Keratinocyte (primary cell): ENCODE measurements around the gene DLX1. TPM values are rescaled to one million over a fixed set of nuclear protein-coding genes. Genes with fewer than 3 reads are reported as not detected.

Experiments
- DNase-seq: peaks from one replicate; pipeline ENCODE4 v3.0.0-alpha.2; 2011; ENCODE audit warnings: low read depth, missing footprints, low spot score
- FAIRE-seq: peaks from 2 replicates; lab custom pipeline; 2011; peaks lifted over from hg19 to GRCh38; lab: Jason Lieb, UNC
- H2AFZ ChIP-seq: 2 replicates; pipeline ENCODE4 v1.6.0; 2012; ENCODE audit warnings: low read length, control low read depth, inconsistent platforms; ENCODE audit not compliant: control insufficient read depth
- H3K27ac ChIP-seq: 2 replicates; pipeline ENCODE4 v1.5.1; 2011; ENCODE audit warnings: low read length; ENCODE audit not compliant: control insufficient read depth, insufficient read depth
- H3K27me3 ChIP-seq: 3 replicates; pipeline ENCODE4 v1.6.0; 2011; ENCODE audit warnings: low read length; ENCODE audit not compliant: control insufficient read depth, insufficient read depth; ENCODE audit errors: extremely low read depth
- H3K36me3 ChIP-seq, 2 experiments: 2 replicates in 1 of 2; 3 replicates in 1 of 2; pipeline ENCODE4 v1.5.1; 2011; ENCODE audit warnings: low read length in 2 of 2, mild to moderate bottlenecking in 1 of 2; ENCODE audit not compliant: control insufficient read depth in 2 of 2, insufficient read depth in 2 of 2; ENCODE audit errors: extremely low read depth in 1 of 2
- H3K4me1 ChIP-seq: 3 replicates; pipeline ENCODE4 v1.5.1; 2011; ENCODE audit warnings: low read length; ENCODE audit not compliant: control insufficient read depth, insufficient read depth; ENCODE audit errors: extremely low read depth
- H3K4me2 ChIP-seq: 3 replicates; pipeline ENCODE4 v1.6.0; 2011; ENCODE audit warnings: low read depth, low read length; ENCODE audit not compliant: control insufficient read depth, insufficient read depth; ENCODE audit errors: extremely low read depth
- H3K4me3 ChIP-seq, 3 experiments: fragments of 200-600 bp in 1 of 3; sonication (generic) in 1 of 3; 2 replicates in 2 of 3; 3 replicates in 1 of 3; pipeline ENCODE4 v1.5.1; 2011 to 2016; ENCODE audit warnings: low read length in 3 of 3, mild to moderate bottlenecking in 3 of 3, control low read depth in 2 of 3, inconsistent platforms in 1 of 3, low read depth in 1 of 3, mixed read lengths in 1 of 3, mixed run types in 1 of 3, moderate library complexity in 1 of 3; ENCODE audit not compliant: control insufficient read depth in 2 of 3, insufficient read depth in 2 of 3; ENCODE audit errors: extremely low read depth in 1 of 3
- H3K79me2 ChIP-seq: 2 replicates; pipeline ENCODE4 v1.6.0; 2012; ENCODE audit warnings: low read length; ENCODE audit not compliant: control insufficient read depth, insufficient read depth
- H3K9ac ChIP-seq: 3 replicates; pipeline ENCODE4 v1.6.0; 2011; ENCODE audit warnings: low read length; ENCODE audit not compliant: control insufficient read depth, insufficient read depth; ENCODE audit errors: extremely low read depth
- H3K9me1 ChIP-seq: 3 replicates; pipeline ENCODE4 v1.6.0; 2011; ENCODE audit warnings: low read length; ENCODE audit not compliant: control insufficient read depth, insufficient read depth; ENCODE audit errors: extremely low read depth
- H3K9me3 ChIP-seq: 2 replicates; pipeline ENCODE4 v1.5.1; 2012; ENCODE audit warnings: low read depth, low read length; ENCODE audit not compliant: control insufficient read depth
- H4K20me1 ChIP-seq: 3 replicates; pipeline ENCODE4 v1.6.0; 2011; ENCODE audit warnings: low read length; ENCODE audit not compliant: control insufficient read depth, insufficient read depth; ENCODE audit errors: extremely low read depth
- CTCF ChIP-seq, 3 experiments: IDR thresholded peaks in 1 of 3; conservative IDR thresholded peaks in 1 of 3; optimal IDR thresholded peaks in 1 of 3; 2 replicates in 2 of 3; 3 replicates in 1 of 3; pipeline versions ENCODE3 to v1.5.1; 2011; ENCODE audit warnings: low read length in 3 of 3, mild to moderate bottlenecking in 3 of 3, moderate library complexity in 2 of 3, control low read depth in 1 of 3, inconsistent platforms in 1 of 3; ENCODE audit not compliant: insufficient read depth in 2 of 3; ENCODE audit errors: extremely low read depth in 1 of 3
- EZH2 ChIP-seq: IDR thresholded peaks from one replicate; pipeline ENCODE4 v1.6.1; 2012; ENCODE audit warnings: inconsistent platforms, mild to moderate bottlenecking, low read length, moderate library complexity
- dilution Hi-C: fragments of 300-500 bp; cut with MboI; formaldehyde crosslinking; loops from one replicate; pipeline ENCODE4 v1.7.0; 2020; ENCODE audit warnings: low sequenced_read_pairs; ENCODE audit not compliant: extremely low pct_ligation_motif_present
- polyA plus RNA-seq, 5 experiments: library from polyadenylated mRNA; depleted of rRNA in 3 of 5; stranded (reverse) in 3 of 5; stranded (forward) in 1 of 5; unstranded in 1 of 5; fragments of >200 nt; gene quantifications; 1 replicate in 1 of 5; 2 replicates in 3 of 5; 3 replicates in 1 of 5; pipeline versions ENCODE4 v1.2.1 to v1.2.3, GENCODE V29; 2011 to 2012; ENCODE audit warnings: missing spikeins in 2 of 5, low read depth in 1 of 5, low replicate concordance in 1 of 5

DLX1 gene
- polyA plus RNA-seq, 1 donor (not counting 4 experiments of a cell fraction or from before 2014, with no cell fraction given) = 0.88 TPM

- no peaks in the 10 kb centered on the region for H3K9me3 ChIP-seq
- no peaks in the 10 kb centered on the region for H3K27me3 ChIP-seq
- no peak overlapping the region for H3K4me2 ChIP-seq
- no peaks in the 10 kb centered on the region for H4K20me1 ChIP-seq
- no peak for TF ChIP-seq EZH2
- TF ChIP-seq CTCF (optimal IDR thresholded peaks at IDR 0.05 in 1 of 3, IDR thresholded peaks at IDR 0.05 in 1 of 3, conservative IDR thresholded peaks at IDR 0.05 in 1 of 3; ENCODE audit: extremely low read depth in 1 of 3, insufficient read depth in 2 of 3, low read length in 3 of 3) = no peak
- no peak overlapping the region for H3K4me3 ChIP-seq
- H2AFZ ChIP-seq = no peak overlapping the region
- FAIRE-seq = no peak
- H3K9ac ChIP-seq = no peak overlapping the region
- no peaks in the 10 kb centered on the region for H3K9me1 ChIP-seq
- DNase-seq = no peak
- dilution Hi-C loops = no loop called here
- H3K36me3 ChIP-seq = no peaks in the 10 kb centered on the region
- no peaks in the 10 kb centered on the region for H3K79me2 ChIP-seq
- H3K4me1 ChIP-seq = peaks cover 13% of the 10 kb centered on the region
- no peak overlapping the region for H3K27ac ChIP-seq
Observed at GRCh38 chr2:172040311-172040710, 45.0 kb upstream of the DLX1 start.

- Histone ChIP-seq H3K27me3 (no peaks in the 10 kb centered on the region), H3K4me2 (no peak overlapping the region), H3K4me1 (no peaks in the 10 kb centered on the region), H3K79me2 (no peaks in the 10 kb centered on the region), H3K36me3 (no peaks in the 10 kb centered on the region), H3K4me3 (no peak overlapping the region), H3K9me3 (no peaks in the 10 kb centered on the region), H3K27ac (no peak overlapping the region), H2AFZ (no peak overlapping the region), H3K9me1 (no peaks in the 10 kb centered on the region), H4K20me1 (no peaks in the 10 kb centered on the region), H3K9ac (no peak overlapping the region)
- DNase-seq (no peak), FAIRE-seq (no peak)
- dilution Hi-C loops = no loop called here
- TF ChIP-seq CTCF (optimal IDR thresholded peaks at IDR 0.05 in 1 of 3, IDR thresholded peaks at IDR 0.05 in 1 of 3, conservative IDR thresholded peaks at IDR 0.05 in 1 of 3; ENCODE audit: extremely low read depth in 1 of 3, insufficient read depth in 2 of 3, low read length in 3 of 3) (no peak), EZH2 (no peak)
Observed at GRCh38 chr2:172046080-172046678, 39.1 kb upstream of the DLX1 start.
